ENCODE results near the gene YPEL3. TPM values are rescaled to one million over a fixed set of nuclear protein-coding genes. Genes with fewer than 3 reads are reported as not detected.
"Not testable (repeated sequence)": the region's sequence is repeated elsewhere in the genome, so short reads cannot be mapped to it uniquely, and the experiment has no call there.

Gene YPEL3, protein sequence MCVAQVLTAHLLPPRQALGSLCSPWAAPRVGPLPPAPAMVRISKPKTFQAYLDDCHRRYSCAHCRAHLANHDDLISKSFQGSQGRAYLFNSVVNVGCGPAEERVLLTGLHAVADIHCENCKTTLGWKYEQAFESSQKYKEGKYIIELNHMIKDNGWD
- 1.2 TPM for polyA plus RNA-seq (2012; ENCODE audit: insufficient read depth, insufficient read length)

DNA sequence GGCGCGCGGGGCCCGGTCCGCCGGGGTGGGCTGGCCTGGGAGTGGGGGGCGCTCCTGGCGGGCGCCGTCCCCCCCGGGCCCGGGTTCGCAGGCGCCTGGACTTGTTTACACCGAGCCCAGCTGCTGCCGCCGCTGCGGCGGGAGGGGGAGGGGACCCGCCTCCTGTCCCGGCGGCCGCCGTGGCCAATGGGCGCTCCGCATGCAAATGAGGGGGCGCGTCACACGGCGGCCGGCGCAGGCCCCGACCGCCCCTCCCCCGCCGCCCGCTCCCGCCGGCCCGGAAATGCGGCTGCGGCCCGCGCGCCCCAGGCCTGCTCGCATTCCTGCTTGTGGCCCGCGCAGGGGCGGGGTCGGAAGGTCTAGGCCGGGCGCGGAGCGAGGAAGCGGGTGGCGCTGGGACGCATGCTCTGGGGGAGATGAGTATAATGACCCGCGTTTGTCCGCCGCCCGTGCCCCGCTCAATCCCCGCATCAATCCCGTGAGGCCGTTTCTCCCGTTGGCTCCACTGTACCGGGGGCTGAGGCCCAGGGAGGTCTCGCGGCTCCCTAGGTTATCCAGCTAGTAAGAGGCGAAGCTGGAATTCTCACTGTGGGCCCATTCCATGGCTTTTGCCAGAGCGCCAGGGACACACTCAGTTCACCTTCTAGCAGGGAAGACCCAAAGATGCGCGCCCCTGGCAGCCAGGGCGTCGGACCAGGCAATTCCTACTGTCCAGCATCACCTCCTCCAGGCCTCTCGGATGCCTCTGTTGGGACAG, at the start of gene YPEL3:
TSS of gene YPEL3 (minus strand) at position 109 of the 757 bp plus-strand sequence. CDS start 731 bp downstream, outside the sequence.
- H3K4me3 ChIP-seq (ENCODE audit: low read length), result no peak within 1 kb of the TSS
- DNase-seq (ENCODE audit: low read depth, low spot score), result no peak

DNA sequence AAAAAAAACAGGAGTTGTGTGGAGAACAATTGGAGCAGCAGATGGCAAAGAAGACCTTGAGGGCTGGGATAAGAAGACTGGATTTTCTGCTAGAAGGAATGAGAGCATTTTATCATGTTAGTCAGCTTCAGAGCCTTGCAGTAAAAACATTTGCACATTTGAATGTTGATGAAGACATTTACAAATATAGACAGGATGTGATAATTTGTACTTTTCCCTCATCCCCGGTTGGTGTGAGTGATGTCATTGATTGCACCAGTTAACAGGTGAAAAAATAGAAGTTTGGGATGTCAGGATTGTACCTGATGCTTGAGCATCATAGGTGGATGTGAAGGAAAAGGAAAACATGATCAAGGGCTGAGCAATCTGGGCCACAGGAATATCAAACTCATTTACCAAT, 49.6 kb upstream of the YPEL3 start:
- no peak overlapping the region for H3K4me3 ChIP-seq (ENCODE audit: low read length)
- DNase-seq (ENCODE audit: low read depth, low spot score), result no peak

DNA sequence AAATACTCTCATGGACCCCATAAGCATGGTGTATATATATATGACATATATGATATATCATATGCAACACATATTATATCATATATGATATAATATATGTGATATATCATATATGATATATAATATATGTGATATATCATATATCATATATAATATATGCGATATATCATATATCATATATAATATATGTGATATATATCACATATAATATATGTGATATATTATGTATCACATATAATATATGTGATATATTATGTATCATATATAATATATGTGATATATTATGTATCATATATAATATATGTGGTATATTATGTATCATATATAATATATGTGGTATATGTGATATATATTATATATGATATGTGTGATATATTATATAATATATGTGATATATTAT, 48.9 kb upstream of the YPEL3 start:
- no peak overlapping the region for H3K4me3 ChIP-seq (ENCODE audit: low read length)
- no peak for DNase-seq (ENCODE audit: low read depth, low spot score)

DNA sequence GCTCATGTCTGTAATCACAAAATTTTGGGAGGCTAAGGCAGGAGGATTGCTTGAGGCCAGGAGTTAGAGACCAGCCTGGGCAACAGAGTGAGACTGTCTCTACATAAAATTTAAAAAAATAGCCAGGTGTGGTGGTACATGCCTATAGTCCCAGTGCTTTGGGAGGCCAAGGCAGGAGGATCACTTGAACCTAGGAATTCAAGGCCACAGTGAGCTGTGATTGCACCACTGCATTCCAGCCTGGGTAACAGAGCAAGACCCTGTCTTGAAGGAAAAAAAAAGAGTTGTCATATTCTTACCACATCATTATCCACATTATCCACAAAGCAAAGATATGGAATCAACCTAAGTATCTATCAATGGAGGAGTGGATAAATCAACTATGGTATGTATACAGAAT, 48.0 kb upstream of the YPEL3 start:
- no peak for DNase-seq (ENCODE audit: low read depth, low spot score)
- no peak overlapping the region for H3K4me3 ChIP-seq (ENCODE audit: low read length)

DNA sequence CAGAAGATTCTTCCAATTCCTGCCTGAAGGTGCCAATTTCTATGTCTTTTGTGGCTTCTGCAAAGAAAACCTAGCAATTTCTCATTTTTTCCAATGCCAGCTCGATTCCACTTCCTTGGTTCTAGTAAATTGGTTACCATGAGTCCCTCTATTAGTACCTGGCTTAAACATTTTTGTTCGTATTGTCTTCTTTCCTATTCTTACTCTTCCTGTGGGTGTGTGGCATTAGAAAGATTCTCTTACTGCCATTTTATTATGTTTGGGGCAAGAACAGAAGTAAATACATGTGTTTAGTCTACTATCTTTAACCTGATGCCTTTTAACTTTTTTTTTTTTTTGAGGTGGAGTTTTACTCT, 47.3 kb upstream of the YPEL3 start:
- H3K4me3 ChIP-seq (ENCODE audit: low read length), result no peak overlapping the region
- no peak for DNase-seq (ENCODE audit: low read depth, low spot score)

DNA sequence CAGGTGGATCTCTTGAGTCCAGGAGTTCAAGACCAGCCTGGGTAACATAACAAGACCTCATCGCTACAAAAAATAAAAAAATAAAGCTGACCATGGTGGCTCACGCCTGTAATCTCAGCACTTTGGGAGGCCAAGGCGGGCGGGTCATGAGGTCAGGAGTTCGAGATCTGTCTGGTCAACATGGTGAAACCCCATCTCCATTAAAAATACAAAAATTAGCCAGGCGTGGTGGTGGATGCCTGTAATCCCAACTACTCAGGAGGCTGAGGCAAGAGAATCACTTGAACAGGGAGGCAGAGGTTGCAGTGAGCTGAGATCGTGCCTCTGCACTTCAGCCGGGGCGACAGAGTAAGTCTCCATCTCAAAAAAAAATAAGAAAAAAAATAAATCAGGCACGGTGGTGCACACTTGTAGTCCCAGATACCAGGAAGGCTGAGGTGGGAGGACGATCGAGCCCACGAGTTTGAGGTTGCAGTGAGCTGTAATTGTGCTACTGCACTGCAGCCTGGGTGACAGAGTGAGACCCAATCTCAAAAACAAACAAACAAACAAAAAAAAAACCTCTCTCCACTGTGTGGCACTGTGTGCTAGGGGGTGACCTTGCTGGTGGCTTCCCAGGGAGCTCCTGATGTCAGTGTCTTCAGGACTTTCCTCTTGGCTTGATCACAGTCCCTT, 46.8 kb upstream of the YPEL3 start:
- H3K4me3 ChIP-seq (ENCODE audit: low read length), result no peak overlapping the region

DNA sequence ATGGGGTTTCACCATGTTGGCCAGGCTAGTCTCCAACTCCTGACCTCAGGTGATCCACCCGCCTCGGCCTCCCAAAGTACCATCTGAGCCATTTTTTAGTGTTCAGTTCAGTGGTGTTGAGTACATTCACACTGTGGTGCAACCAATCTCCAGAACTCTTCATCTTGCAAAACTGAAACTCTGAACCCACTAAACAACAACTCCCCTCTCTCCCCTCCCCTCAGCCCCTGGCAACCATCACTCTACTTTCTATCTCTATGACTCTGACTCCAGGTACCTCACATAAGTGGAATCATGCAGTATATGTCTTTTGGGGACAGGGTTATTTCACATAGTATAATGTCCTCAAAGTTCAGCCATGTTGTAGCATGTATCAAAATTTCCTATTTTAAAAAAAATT, 45.7 kb upstream of the YPEL3 start:
- no peak for DNase-seq (ENCODE audit: low read depth, low spot score)
- H3K4me3 ChIP-seq (ENCODE audit: low read length), result no peak overlapping the region

More for the DNA sequence above, 46.8 kb upstream of the YPEL3 start:
- DNase-seq (ENCODE audit: low read depth, low spot score), result no peak

DNA sequence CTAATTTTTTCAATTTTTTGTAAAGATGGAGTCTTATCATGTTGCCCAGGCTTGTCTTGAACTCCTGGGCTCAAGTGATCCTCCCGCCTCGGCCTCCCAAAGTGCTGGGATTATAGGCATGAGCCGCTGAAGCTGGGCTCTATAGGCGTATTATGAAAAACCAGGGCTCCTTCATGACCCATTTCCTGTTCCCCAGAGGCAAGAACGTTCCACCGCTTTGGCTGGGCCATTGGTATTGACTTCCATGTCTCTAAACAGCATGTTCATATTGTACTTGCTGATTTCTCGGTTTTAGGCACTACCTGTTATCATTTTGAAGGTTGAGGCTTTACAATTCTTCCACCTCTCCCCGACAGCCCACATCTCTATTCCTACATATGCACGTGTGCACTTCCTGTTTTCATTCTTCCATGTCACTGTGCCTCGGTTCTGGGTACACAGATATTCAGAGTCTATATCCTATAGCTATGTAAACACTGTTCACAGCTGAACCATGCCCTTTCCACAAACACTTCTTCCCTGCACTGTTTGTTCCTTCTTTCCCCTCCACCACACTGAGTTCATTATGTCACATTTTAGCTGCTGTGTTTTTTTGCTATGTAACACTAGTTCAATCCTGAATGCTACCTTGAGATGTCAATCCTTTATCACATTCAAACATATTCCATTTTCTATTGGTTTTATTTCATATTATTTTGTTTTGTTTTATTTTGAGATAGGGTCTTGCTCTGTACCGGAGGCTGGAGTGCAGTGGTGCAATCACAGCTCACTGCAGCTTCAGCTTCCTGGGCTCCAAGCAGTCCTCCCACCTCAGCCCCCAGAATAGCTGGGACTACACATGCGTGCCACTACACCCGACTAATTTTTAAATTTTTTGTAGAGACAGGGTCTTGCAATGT, 43.8 kb upstream of the YPEL3 start:
- H3K4me3 ChIP-seq (ENCODE audit: low read length), result no peak overlapping the region
- no peak for DNase-seq (ENCODE audit: low read depth, low spot score)

DNA sequence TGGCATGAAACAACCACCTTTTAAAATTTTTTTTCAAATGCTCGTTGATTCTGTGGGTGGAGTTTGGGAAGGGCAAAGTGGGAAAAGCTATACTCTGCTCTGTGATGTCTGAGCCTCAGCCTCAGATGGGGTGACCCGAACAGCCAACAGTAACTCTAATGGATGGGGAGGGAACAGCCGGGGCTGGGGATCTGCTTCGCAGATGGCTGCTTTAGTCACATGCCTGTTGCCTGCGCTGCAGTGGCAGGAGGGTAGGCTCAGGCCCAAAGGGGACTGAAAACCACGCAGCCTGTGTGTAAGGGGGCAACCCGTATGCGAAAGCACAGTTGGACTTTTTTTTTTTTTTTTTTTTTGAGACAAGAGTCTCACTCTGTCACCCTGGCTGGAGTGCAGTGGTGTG, 41.9 kb upstream of the YPEL3 start:
- H3K4me3 ChIP-seq (ENCODE audit: low read length), result no peak overlapping the region
- no peak for DNase-seq (ENCODE audit: low read depth, low spot score)

DNA sequence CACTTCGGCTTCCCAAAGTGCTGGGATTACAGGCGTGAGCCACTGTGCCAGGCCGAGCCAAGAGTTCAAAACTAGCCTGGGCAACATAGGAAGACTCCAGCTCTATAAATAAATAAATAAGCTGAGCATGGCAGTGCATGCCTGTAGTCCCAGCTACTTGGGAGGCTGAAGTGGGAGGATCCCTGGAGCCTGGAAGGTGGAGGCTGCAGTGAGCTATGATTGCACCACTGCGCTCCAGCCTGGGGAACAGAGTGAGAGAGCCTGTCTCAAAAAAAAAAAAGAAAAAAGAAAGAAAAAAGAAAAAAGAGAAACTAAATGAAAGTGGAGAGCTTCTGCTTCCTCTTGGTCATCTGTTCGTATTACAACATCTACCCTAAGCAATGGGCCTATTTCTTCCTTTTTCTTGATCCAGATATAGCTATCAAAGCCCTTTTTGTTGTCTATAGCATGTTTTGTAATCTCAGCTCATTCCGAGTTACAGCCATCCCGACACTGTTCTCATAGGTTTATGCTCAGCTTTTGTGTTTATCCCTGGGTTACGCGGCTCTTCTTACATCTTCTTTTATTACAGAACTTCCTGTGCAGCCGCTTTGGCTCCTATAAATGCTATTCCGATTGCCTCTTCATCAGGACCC, 41.1 kb upstream of the YPEL3 start:
- H3K4me3 ChIP-seq (ENCODE audit: low read length), result no peak overlapping the region
- no peak for DNase-seq (ENCODE audit: low read depth, low spot score)

DNA sequence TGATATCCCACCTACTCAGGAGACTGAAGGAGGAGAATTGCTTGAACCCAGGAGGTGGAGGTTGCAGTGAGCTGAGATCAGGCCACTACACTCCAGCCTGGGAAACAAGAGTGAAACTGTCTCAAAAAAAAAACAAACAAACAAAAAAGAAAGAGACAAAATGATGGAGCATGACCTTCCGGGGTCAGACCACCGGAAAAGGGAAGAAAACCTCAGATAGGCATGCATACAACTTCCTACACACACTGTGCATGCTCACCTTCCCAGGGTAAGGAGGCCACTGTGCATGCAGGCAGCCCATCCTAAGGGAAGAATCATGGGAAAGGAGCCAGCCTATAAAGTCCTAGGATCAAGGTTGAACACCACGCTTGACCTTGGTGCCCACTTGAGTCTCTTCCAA, 36.6 kb upstream of the YPEL3 start:
- H3K4me3 ChIP-seq (ENCODE audit: low read length), result no peak overlapping the region
- DNase-seq (ENCODE audit: low read depth, low spot score), result no peak

DNA sequence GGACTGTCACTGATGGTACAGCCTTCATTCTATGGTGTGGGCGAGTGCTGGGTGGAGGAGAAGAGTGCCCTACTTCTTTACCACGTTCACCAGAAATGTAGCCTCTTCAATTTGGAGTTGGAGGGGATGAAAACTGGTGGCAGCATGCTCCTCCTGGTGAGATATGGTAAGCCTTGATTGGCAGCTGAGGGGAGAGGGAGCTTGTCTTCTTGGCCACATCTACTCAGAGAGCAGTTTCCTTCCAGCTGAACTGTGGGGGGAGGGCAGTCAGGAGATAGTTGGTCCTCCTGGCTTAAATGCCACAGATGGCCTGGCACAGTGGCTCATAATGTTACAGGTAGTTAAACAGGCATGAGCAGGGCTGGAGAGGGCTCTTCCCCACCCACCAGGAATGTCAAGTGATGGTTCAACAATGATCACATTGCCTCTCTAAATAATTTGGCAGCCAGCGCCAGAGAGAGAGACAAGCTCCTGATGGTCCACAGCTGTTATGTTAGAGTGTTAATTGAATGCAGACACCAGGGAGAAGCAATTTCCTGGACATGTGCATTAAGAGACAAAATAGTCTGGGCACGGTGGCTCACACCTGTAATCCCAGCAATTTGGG, 36.0 kb upstream of the YPEL3 start:
- DNase-seq (ENCODE audit: low read depth, low spot score), result peak; percentile 82
- no peak overlapping the region; the same call in 1 of the 2 replicates for H3K4me3 ChIP-seq (ENCODE audit: low read length)

DNA sequence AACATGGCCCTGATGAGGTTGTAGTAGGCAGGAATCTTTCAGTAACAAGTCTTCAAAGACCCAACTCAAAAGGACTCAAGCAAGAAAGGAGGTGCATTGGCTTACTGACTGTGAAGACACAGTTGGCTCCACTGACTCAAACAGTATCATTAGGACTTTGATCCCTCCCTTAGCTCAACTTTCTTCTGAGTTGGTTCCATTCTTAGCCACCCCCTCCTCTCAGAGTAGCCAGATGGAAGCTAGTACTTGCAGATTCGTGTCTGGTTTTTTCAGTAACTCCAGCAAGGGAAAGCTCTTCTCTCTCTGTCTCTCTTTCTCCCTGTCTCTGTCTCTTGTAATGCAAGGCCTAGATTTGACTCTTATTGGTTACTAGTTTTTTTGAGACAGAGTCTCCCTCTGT, 32.0 kb upstream of the YPEL3 start:
- DNase-seq (ENCODE audit: low read depth, low spot score), result no peak
- H3K4me3 ChIP-seq (ENCODE audit: low read length), result no peak overlapping the region

DNA sequence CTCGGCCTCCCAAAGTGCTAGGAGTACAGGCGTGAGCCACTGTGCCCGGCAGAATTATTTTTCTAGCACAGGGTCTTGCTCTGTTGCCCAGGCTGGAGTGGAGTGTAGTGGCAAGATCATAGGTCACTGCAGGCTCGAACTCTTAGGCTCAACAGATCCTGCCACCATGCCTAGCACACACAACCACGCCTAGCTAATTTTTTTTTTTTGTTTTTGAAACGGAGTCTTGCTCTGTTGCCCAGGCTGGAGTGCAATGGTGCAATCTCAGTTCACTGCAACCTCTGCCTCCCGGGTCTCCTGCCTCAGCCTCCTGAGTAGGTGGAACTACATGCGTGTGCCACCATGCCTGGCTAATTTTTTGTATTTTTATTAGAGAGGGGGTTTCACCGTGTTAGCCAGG, 29.7 kb upstream of the YPEL3 start:
- not testable (repeated sequence) for DNase-seq (ENCODE audit: low read depth, low spot score)

DNA sequence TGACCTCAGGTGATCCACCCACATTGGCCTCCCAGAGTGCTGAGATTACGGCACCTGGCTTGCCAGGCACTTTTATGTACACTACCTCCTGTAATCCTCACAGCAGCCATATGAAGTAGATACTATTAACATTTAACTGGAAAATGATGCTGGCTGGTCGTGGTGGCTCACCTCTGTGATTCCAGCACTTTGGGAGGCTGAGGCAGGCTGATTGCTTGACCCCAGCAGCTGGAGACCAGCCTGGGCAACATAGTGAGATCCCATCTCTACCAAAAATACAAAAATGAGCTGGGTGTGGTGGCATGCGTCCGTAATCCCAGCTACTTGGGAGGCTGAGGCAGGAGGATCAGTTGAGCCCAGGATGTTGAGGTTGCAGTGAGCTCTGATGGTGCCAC, 29.0 kb upstream of the YPEL3 start:
- H3K4me3 ChIP-seq (ENCODE audit: low read length), result no peak overlapping the region

More for the DNA sequence above, 29.7 kb upstream of the YPEL3 start:
- not testable (repeated sequence) for H3K4me3 ChIP-seq (ENCODE audit: low read length)

DNA sequence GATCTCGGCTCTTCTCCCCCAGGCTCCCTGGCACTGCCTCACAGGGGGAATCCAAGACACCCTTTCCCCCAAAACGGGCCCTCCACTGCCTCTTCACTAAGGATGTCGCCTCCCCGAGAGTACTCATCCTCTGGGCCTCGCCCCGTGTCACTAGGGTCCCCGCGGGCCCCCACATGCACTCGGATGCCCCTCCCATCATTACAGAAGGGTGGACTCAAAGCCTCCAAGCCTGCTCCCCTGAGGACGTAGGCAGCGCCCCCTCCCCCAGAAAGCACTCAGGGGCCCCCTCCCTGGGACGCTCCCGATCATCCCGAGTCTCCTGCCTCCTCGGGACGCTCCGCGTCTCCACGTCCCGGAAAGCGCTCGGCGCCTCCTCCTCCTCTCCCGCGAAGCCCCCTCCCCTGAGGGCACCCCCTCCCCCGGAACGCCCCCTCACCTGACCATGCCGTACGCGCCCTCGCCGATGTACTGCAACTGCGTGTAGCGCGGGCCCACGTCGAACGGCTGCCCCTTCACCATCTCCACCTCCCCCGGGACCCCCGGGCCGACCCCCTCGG, 26.7 kb upstream of the YPEL3 start:
- DNase-seq (ENCODE audit: low read depth, low spot score), result no peak
- H3K4me3 ChIP-seq (ENCODE audit: low read length), result peak overlapping the region; percentile 70

More for the DNA sequence above, 29.0 kb upstream of the YPEL3 start:
- DNase-seq (ENCODE audit: low read depth, low spot score), result no peak

DNA sequence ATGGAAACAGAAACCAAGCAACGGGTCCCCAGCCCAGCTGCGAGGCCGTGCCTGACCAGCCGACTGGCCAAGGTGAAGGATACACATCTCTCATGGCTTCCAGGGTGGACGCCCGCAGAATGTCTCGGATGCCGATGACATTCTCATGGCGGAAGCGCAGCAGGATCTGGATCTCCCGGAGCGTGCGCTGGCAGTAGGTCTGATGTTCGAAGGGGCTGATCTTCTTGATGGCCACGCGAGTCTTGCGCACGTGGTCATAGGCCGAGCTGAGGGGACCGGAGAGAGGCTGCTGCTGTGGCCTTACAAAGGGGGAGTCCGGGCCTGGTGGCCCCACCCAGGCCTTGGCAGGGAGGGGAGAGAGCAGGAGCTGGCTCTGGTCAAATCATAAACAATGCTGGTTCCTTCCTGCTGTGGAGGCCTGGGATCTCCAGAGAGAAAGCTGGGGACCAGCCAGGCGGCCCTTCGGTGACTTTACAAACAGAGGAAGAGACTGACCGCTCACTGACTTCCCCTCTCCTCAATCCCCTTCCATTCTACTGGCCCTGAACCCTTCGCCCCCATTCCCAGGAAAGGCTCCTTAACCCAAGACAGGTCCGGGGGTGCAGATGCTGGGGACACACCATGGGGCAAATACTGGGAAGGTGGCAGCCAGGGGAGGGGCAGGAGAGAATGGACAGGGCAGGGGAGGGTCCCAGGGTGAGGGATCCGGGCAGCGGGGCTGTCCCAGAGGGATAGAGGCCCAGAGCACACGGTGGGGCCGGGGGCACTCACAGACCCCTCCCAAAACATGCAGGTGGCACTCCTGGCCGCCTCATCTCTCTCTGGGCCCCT, 25.9 kb upstream of the YPEL3 start:
- peak overlapping the region; percentile 70 for H3K4me3 ChIP-seq (ENCODE audit: low read length)
- no peak for DNase-seq (ENCODE audit: low read depth, low spot score)
